Mammary epithelial cell (primary cell): ENCODE results near the gene CAPN7.

Experiments
- CTCF ChIP-seq, 2 donors: IDR thresholded peaks in 1 of 2; conservative IDR thresholded peaks in 1 of 2; 2 replicates each; pipeline ENCODE4 v1.5.1; 2011 to 2012; ENCODE audit warnings: inconsistent platforms in 2 of 2, low read length in 2 of 2, mild to moderate bottlenecking in 2 of 2, control low read depth in 1 of 2, low read depth in 1 of 2; ENCODE audit not compliant: insufficient read depth in 1 of 2; ENCODE audit errors: extremely low read depth in 1 of 2
- EZH2 ChIP-seq: IDR thresholded peaks from 2 replicates; pipeline ENCODE4 v1.6.1; 2012; ENCODE audit warnings: low read length, inconsistent platforms, borderline replicate concordance

GRCh38 chr3:15280853-15281532 lies 74.9 kb downstream of the CAPN7 start:
- TF ChIP-seq EZH2: no peak
- no peak for TF ChIP-seq CTCF (conservative IDR thresholded peaks at IDR 0.05 in 1 of 2, IDR thresholded peaks at IDR 0.05 in 1 of 2; ENCODE audit: extremely low read depth in 1 of 2, insufficient read depth in 1 of 2, low read depth in 1 of 2, low read length in 2 of 2)
